ENCODE measurements around the gene SIPA1L3. TPM values are rescaled to one million over a fixed set of nuclear protein-coding genes. Genes with fewer than 3 reads are reported as not detected.

The SIPA1L3 gene
- total and polyA plus RNA-seq, 2 donors from 2014 or later, result 5.8 to 61.7 TPM

GRCh38 chr19:38145623-38146022, 238.6 kb downstream of the SIPA1L3 start:
- TF ChIP-seq CTCF (IDR thresholded peaks at IDR 0.05; ENCODE audit: borderline replicate concordance, extremely low read depth, insufficient read depth), result no peak
- DNase-seq (no peak), FAIRE-seq (no peak)
- no peaks in the 10 kb centered on the region for H3K4me1 ChIP-seq (ENCODE audit: control insufficient read depth in 2 of 3, insufficient read depth in 2 of 3, low read depth in 1 of 3, low read length in 3 of 3)
- no peak overlapping the region for H3K27ac ChIP-seq (ENCODE audit: low read depth in 2 of 2, low read length in 2 of 2)
- H3K9ac ChIP-seq (ENCODE audit: low read length in 3 of 3), result no peak overlapping the region
- intact Hi-C loops (cut with DNase I), result no loop called here
- peaks cover 0 to 4% (median 0%) of the 10 kb centered on the region in 3 donors for H3K36me3 ChIP-seq (ENCODE audit: control insufficient read depth in 2 of 3, insufficient read depth in 3 of 3, low read length in 3 of 3)
- H3K27me3 ChIP-seq (ENCODE audit: control insufficient read depth, insufficient read depth, low read length), result no peaks in the 10 kb centered on the region
- H3K4me3 ChIP-seq (ENCODE audit: low read length in 3 of 3), result no peak overlapping the region
- no peaks in the 10 kb centered on the region for H3K9me3 ChIP-seq (ENCODE audit: control insufficient read depth in 2 of 3, insufficient read depth in 1 of 3, low read length in 3 of 3)

GRCh38 chr19:38148337-38148736, 241.3 kb downstream of the SIPA1L3 start:
- Histone ChIP-seq H3K27ac (ENCODE audit: low read depth in 2 of 2, low read length in 2 of 2) (no peak overlapping the region), H3K27me3 (ENCODE audit: control insufficient read depth, insufficient read depth, low read length) (no peaks in the 10 kb centered on the region), H3K36me3 (ENCODE audit: control insufficient read depth in 2 of 3, insufficient read depth in 3 of 3, low read length in 3 of 3) (peaks cover 0 to 12% (median 0%) of the 10 kb centered on the region in 3 donors), H3K4me3 (ENCODE audit: low read length in 3 of 3) (no peak overlapping the region), H3K9ac (ENCODE audit: low read length in 3 of 3) (no peak overlapping the region), H3K9me3 (ENCODE audit: control insufficient read depth in 2 of 3, insufficient read depth in 1 of 3, low read length in 3 of 3) (no peaks in the 10 kb centered on the region), H3K4me1 (ENCODE audit: control insufficient read depth in 2 of 3, insufficient read depth in 2 of 3, low read depth in 1 of 3, low read length in 3 of 3) (no peaks in the 10 kb centered on the region)
- FAIRE-seq (no peak), DNase-seq (no peak)
- intact Hi-C loops (cut with DNase I), result no loop called here
- TF ChIP-seq CTCF (IDR thresholded peaks at IDR 0.05; ENCODE audit: borderline replicate concordance, extremely low read depth, insufficient read depth), result no peak

- TF ChIP-seq CTCF (IDR thresholded peaks at IDR 0.05; ENCODE audit: borderline replicate concordance, extremely low read depth, insufficient read depth), result no peak
- Histone ChIP-seq H3K9ac (ENCODE audit: low read length in 3 of 3) (no peak overlapping the region), H3K4me1 (ENCODE audit: control insufficient read depth in 2 of 3, insufficient read depth in 2 of 3, low read depth in 1 of 3, low read length in 3 of 3) (no peaks in the 10 kb centered on the region), H3K4me3 (ENCODE audit: low read length in 3 of 3) (no peak overlapping the region), H3K27ac (ENCODE audit: low read depth in 2 of 2, low read length in 2 of 2) (no peak overlapping the region), H3K36me3 (ENCODE audit: control insufficient read depth in 2 of 3, insufficient read depth in 3 of 3, low read length in 3 of 3) (peaks cover 0 to 12% (median 4%) of the 10 kb centered on the region in 3 donors), H3K27me3 (ENCODE audit: control insufficient read depth, insufficient read depth, low read length) (no peaks in the 10 kb centered on the region), H3K9me3 (ENCODE audit: control insufficient read depth in 2 of 3, insufficient read depth in 1 of 3, low read length in 3 of 3) (no peaks in the 10 kb centered on the region)
- FAIRE-seq, result no peak
- no peak for DNase-seq
- intact Hi-C loops (cut with DNase I), result no loop called here
These were observed 242.7 kb downstream of the SIPA1L3 start for GRCh38 chr19:38149661-38150061.

- no peak for DNase-seq
- intact Hi-C loops (cut with DNase I), result no loop called here
- no peaks in the 10 kb centered on the region for H3K4me1 ChIP-seq (ENCODE audit: control insufficient read depth in 2 of 3, insufficient read depth in 2 of 3, low read depth in 1 of 3, low read length in 3 of 3)
- no peaks in the 10 kb centered on the region for H3K27me3 ChIP-seq (ENCODE audit: control insufficient read depth, insufficient read depth, low read length)
- H3K36me3 ChIP-seq (ENCODE audit: control insufficient read depth in 2 of 3, insufficient read depth in 3 of 3, low read length in 3 of 3), result peaks cover 0 to 12% (median 6%) of the 10 kb centered on the region in 3 donors
- no peak overlapping the region for H3K27ac ChIP-seq (ENCODE audit: low read depth in 2 of 2, low read length in 2 of 2)
- no peak for FAIRE-seq
- no peak for TF ChIP-seq CTCF (IDR thresholded peaks at IDR 0.05; ENCODE audit: borderline replicate concordance, extremely low read depth, insufficient read depth)
- H3K4me3 ChIP-seq (ENCODE audit: low read length in 3 of 3), result no peak overlapping the region
- no peak overlapping the region for H3K9ac ChIP-seq (ENCODE audit: low read length in 3 of 3)
- no peaks in the 10 kb centered on the region for H3K9me3 ChIP-seq (ENCODE audit: control insufficient read depth in 2 of 3, insufficient read depth in 1 of 3, low read length in 3 of 3)
These were observed 244.2 kb downstream of the SIPA1L3 start for GRCh38 chr19:38151242-38151641.
